ENCODE results near the gene MRPS6. TPM values are rescaled to one million over a fixed set of nuclear protein-coding genes. Genes with fewer than 3 reads are reported as not detected.

MRPS6 gene
- total RNA-seq, 1 donor from 2014 or later: 103 TPM

DNA sequence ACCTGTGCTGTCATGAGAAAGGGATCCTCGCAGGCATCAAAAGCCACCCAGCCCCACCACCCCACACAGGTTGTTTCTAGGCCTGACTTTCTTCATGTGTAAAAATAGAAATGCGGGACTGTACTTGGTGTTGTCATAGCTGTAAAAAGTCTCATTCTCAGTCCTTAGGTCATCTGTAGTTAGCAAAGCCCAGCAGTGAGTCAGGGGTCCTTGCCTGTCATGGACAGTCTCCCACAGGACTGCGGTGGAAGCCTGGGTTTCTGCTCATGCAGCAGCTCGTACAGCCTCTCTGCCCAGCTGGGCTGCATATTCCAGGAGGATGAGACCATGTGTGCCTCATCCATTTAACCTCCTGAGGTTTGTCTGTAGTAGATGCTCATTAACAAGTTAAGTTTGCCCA, 58.2 kb downstream of the MRPS6 start:
- DNase-seq (ENCODE audit: low read depth): peak; percentile 57

DNA sequence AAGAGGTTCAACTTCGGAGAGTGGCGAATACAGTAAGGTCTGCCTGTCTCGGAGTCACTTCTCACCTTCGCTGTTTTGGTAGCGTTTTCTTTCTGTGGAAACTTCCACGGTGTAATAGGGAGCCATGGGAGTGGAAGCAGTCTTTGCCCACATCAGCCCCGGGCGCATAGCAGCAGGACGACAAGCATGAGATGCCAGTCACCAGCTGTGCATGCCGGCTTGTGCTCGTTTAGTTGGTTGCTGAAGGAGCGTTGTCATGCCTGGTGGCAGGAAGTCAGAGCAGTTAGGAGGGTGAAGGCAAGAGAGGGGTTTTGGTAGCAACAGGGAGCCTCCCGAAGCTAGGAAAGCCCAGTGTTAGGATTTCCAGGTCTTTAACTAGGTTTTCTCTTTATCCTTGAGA, 58.8 kb downstream of the MRPS6 start:
- peak; percentile 57 for DNase-seq (ENCODE audit: low read depth)

DNA sequence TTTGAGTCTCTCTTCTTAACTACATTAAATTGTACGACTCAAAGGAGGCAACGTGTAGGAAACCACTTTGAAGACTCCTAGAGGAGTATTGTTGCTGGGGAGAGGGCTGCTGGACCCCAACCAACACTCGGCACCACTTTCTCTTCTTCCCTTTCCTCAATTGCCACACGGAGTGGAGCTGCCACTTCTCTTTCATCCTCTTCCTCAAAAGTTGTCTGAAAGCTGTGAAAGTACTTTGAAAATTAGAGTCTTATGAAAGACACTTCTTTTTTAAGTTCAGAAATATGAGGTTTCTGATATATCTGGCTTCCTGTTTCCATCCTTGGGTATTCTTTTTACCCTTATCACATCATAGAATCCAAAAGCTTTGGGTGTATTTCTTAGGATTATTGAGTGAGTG, 59.5 kb downstream of the MRPS6 start:
- no peak for DNase-seq (ENCODE audit: low read depth)

DNA sequence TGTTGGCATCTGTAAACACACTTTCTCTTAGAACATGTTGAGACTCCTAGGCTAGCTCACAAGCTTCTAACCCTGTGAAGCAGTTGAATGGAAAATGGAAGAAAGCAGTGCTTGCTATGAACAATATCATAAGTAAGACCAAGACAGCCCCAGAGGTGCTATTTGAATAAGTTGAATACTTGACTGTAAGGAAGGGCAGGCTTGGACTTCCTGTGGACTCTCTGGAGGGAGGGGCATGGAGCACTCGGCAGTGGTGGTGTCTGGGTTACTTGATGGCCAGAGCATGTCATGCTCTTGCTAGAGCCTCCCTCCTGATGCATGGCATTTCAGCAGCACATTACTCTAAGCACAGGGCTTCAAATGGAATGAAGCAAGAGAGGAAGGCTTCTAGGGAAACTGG, 60.0 kb downstream of the MRPS6 start:
- no peak for DNase-seq (ENCODE audit: low read depth)

DNA sequence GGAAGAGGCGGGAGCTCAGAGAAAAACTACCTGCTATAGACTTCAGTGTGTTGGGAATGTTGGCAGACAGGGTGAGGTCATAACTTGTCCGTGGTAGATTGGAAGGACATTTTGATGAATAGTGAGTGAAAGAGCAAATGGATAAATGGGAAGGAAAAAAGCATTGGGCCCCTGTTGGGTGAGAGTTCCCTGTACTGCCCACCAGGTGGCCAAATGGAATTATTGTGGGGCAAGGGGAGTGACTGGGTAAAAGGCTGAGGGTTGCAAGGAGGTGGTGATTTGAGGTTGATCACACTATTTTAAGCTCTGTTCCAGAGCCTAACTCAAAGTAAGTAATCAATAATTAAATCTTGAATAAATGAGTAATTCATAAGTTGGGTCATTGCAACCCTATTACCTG, 60.4 kb downstream of the MRPS6 start:
- DNase-seq (ENCODE audit: low read depth): no peak

DNA sequence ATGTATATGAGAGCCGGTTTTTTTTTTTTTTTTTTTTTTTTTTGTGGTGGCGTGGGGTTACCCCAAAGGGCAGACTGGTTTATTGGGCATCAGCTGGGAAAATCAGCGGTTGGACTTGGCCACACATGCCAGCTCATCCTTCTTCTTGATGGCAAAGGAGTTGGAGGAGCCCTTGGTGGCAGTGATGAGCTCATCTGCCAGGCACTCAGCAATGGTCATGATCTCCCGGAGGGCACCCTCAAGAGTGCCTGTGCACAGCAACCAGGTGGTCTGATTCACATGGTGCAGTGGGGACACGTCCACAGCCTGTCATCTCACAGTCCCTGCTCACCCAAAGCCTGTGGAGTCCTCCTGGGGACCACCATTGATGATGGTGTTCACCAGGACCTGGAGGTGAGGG, 62.0 kb downstream of the MRPS6 start:
- peak; percentile 66 for DNase-seq (ENCODE audit: low read depth)

DNA sequence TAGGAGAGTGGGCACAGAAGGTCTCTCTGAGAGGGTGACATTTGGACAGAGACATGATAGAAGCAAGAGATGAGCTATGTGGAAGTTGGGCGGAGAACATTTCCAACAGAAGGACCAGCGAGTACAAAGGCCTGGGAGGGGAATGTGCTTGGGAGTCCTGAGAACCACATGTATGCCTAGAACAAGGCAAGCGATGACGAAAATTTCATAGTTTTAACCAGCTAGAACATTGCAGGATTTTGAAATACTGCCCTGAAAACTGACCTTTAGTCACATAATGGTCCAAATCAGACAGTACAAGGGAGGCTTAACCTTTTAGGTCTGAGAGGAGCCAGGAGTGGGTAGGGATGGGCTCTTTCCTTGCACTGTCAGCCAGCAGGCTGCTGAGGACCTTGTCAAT, 68.0 kb downstream of the MRPS6 start:
- no peak for DNase-seq (ENCODE audit: low read depth)

DNA sequence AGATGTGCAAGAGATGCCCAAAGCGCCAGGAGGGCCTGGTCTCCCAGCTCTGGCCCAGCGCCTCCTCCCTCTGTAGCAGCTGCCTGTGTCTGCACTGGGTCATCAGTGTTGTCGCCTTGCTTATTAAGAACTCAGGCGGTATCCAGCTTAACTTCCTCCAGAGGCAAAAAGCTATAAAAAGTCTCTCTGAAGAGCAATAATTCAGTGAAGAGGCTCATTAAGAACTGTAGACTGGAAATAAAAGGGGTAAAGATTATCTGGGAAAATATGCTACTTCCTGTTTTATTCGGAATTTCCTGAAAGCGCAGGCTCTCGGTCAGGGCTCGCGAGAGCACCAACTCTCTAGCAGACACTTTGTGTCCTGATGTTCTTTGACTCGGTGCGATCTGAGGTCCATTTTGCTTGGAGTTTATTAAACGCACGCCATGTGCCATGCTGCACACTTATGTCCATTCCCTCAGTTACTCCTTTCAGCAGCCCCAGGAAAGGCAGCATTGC, 70.4 kb downstream of the MRPS6 start:
- no peak for DNase-seq (ENCODE audit: low read depth)

DNA sequence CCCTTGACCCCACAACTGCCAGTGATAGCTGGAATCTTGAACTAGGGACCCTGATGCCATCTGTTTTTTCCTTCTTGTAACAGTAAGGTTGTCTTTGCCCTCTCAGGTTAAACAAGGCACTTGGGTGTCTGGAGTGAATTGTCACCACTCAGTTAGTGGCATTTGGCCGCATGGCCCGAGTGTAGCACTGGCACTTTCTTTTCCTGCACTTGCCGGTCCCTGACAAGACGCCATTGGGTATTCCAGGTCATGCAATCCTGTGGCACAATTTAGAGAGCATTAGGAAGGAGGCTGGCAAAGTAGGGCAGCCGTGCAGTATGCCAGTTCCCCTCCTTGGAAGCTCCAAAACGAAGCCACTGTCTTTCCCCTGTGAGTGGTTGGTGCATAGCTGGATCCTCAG, 70.8 kb downstream of the MRPS6 start:
- DNase-seq (ENCODE audit: low read depth): no peak

DNA sequence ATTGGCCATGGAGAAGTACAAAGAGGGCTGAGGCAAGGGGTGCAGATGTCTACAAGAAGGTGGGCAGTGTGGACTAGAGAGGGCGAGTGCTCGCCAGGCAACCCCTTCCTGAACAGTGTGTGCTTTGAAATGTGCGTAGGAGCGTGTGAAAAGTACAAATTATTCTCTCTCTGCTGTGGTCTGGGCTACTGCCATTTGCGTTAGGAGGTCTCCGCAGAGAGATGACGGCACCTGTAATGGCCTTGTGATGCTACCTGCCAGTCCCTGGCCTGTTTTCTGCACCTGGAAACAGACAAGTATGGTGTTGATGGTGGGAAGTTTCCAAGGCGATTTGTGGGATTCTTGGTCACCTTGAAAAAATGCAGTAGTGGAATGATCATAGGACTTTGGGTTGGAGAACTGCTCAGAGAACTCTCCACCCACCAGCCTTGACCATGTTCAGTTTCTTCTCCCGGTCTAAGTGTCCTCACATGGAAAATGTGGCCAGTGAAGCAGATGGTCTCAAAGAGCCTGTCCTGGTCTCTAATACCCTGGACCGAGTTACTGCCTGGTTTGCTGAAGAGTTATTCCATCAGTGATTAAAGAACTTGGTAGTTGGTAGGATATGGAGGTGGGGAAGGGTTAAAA, 74.5 kb downstream of the MRPS6 start:
- no peak for DNase-seq (ENCODE audit: low read depth)

DNA sequence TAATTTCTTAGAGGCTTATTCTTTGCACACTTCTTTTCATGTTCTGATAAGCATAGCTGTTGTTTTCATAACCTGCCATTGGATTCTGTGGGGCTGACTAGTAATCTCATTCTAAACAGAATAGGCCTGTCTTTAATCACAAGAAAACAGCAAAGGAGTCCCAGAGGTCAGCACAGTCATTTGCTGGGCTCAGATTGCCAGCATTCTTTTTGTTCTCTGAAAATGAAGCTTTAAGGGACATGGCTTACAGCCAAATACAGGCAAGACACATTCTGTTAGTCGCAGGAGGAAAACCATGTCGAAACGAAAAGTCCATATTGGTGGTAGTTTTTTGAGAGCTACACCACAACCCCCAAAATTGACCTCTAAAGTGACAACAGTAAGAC, 75.0 kb downstream of the MRPS6 start:
- no peak for DNase-seq (ENCODE audit: low read depth)

DNA sequence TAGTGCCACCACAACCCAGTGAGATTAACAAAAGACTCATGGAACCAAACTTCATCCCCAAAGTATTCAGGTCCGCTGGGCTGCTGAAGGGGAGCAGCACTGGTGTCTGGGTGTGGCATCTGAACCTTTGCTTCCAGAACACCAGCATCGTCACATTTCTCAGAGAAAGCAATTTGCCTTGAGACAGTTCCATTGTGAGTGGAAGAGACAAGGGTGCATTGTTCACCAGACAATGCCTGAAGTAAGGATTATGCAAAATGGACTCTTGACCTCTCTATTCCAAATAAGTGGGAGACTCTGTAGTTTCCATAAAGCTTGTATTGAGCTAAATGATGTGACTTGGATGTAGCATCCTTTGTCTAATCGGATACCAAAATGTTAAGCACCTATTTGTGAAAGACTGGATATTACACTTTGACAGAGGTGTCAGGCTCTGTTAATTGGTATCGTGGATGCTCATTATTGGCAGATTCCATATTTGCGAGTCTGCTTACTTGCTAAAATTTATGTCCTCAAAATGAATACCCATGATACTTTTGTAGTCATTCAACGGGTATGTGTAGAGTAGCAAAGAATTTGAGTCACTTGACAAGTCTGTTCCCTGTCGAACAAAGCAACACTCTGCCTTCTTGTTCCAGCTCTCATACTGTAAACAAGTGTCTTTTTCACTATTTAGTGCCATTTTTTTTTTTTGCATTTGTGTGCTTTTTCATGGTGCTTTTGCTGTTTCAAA, 75.6 kb downstream of the MRPS6 start:
- DNase-seq (ENCODE audit: low read depth): no peak

DNA sequence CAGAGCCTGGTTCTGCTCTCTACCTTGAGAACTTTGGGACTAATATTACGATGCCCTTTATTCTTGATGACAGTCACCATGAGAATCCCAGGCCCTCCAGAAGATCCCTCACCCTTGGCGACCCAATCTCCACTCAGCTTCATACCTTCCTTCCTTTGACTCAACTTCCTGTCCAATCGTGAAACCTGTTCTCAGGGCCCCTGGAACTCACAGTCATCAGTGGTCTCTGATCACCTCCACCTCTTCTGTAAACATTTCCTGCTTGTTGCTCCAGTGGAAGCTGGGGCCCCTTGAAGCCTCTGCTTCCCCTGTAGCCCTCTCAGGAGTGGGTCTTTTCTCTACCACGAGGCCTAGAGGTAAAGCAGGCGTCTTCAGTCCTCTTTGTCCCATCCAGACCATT, 79.1 kb downstream of the MRPS6 start:
- no peak for DNase-seq (ENCODE audit: low read depth)

DNA sequence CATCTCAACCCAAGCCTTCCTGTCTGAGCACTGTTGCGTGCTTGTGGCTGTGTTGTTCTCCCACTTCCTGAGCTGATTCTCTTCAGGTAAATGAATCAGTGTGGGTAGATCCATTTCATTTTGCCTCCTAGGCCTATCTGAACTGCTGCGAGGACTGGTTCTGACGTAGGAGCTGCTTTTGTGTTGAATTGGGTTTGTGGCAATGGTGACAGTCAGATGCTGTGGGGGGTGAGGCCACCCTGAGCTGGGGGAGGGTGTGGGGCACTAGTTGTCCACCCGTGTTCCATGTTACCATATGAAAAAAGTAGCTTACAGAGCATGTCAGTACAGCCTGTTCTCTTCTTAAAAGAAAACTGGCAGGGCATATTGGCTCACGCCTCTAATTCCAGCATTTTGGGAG, 81.5 kb downstream of the MRPS6 start:
- DNase-seq (ENCODE audit: low read depth): no peak

DNA sequence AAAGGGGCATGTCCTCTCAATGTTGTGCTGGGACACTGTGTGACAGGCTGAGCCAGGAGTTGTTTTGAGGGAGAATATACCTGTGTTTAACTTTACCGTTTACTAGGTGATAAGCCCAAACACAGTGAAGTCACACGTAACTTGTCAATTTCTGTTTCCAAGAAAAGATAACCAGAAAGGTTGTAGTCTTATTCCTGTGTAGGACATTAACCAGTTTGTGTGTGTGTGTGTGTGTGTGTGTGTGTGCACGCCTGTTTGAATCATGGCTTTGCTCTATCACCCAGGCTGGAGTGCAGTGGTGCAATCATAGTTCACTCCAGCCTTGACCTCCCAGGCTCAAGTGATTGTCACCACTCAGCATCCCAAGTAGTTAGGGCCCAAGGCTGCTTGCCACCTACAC, 83.6 kb downstream of the MRPS6 start:
- DNase-seq (ENCODE audit: low read depth): no peak

DNA sequence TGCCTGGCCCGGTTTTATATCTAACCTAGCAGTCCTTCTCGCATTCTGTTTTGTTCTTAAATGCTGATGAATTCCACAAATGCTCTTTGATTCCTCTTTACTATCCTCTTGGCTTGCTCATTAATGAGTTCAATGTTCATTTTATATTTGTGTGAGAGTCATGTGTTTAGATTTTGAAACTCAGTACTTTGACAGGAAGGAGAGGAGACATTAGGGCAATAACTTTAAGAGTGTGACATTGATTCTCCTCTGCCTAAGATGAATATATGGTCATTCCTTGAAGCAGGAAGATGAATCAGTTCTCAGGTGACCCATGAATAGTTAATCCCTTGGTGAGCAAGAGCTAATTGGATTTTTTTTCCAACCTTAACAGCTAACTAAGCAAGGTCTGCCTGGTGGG, 84.1 kb downstream of the MRPS6 start:
- DNase-seq (ENCODE audit: low read depth): no peak

DNA sequence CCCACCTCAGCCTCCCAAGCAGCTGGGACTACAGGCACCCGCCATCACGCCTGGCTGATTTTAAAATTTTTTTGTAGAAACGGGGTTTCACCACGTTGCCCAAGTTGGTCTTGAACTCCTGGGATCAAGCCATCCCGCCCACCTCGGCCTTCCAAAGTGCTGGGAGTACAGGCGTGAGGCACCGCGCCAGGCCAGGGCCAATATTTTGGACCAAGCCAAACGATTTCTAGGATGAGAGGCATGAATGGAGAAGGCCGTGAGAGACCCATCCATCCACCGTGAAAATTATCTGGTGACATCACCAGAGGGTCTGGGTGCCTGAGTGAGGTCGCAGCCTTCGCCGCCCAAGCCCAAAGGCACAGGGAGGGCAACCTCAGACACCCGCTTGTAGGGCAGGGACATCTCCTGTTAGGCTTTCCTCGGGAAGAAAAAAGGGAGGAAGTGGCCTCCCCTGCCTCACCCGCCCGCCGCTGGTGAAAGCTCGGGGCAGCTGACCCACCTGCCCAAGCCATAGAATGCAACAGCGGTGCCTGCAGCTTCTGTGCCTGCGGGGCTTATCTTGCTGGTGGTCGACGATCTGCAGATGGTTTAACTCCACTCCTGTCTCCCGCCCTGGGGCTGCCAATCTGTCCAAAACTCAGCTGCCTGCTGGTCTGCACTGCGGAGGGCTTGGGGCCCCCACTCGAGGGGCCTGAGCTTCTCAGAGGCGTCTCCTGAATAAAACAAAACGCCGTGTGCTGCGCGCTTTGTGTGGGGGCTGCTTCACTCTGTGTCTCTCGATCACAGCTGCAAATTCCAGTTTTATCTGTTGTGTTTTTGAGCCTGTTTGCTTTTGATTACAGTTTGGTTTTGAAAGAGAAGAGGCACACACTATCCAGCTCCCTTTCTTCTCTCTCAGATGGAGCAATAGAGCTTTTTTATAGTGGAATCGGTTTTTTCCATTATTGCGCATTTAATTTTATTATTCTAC, 85.8 kb downstream of the MRPS6 start:
- no peak for DNase-seq (ENCODE audit: low read depth)

DNA sequence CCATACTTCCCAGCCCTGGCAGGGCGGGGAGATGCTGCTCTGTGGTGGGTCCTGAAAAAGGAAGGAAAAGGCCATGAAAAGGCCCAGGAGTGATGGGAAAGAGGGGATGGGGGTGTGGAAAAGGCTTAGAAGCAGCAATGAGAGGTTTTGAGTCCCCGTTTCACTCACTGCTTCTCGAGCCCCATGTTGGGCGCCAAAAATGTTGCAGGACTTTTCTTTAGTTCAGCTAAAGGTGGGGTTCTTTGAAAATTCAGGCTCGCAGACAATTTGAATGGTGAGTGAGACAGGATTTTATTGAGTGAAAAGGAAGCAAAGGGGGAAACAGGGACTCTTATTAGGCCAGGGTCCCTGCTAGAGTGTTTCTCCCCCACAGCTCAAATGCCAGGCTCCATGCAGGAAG, 93.1 kb downstream of the MRPS6 start:
- DNase-seq (ENCODE audit: low read depth): peak; percentile 35

DNA sequence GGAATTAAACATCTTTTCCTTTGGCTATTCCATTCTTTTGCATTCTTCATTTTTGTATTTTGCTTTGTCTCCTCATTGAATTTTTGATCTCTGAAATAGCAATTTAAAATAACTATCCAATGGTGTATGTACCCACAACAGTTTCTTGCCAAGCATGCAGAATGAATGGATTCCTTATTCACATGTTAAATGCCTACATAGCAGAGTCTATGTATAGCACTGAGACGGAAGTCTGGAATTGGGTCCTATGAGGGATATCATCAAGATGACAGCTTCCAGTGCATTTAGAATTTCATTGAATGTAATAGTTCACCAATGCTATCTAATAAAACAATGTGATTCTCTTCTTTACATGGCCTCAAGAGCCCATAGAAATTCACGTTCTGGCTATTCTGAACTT, 97.5 kb downstream of the MRPS6 start:
- no peak for DNase-seq (ENCODE audit: low read depth)

DNA sequence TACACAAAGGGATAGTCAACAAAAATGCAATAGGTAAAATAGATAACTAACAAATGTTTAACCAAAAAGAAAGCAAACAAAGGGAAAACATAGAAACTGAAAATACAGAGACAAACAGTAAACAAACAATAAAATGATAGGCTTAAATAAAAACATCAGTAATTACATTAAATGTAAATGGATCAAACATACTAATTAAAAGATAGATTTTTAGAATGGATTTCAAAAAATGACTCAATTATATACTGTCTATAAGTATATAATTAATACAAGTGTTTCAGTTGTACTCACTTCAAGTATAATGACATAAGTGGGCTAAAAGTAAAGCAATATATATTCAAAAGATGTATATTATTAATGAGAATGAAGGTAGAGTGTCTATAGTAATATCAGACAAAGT, 101.1 kb downstream of the MRPS6 start:
- no peak for DNase-seq (ENCODE audit: low read depth)

DNA sequence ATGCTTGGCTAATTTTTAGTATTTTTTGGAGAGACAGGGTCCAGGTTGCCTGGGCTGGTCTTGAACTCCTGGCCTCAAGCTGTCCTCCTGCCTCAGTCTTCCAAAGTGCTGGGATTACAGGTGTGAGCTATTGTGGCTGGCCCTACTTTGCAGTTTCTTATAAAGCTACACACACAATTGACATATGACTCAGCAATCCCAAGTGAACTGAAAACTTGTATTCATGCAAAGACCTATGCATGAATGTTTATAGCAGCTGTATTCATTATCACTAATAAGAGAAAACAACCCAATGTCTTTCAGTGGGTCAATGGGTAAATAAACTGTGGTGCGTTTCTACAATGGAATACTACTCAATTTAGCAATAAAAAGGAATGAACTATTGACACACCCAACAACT, 103.1 kb downstream of the MRPS6 start:
- DNase-seq (ENCODE audit: low read depth): no peak

Measured in myocyte (in vitro differentiated cells).